ENCODE results near the gene AKAP8.
A peak's percentile ranks its signal among the peaks of the same experiment; 100 is the strongest.

Gene AKAP8

GRCh38 chr19:15379083-15379998 is at the start of gene AKAP8:
AKAP8 (minus strand) TSS chr19:15379787; CDS start chr19:15379731, 56 bp downstream.
- 0 out of 2 replicates have a peak, but pooled peaks have one; percentile 25 for TF ChIP-seq ELF4 (IDR thresholded peaks at IDR 0.05)
- no peak for TF ChIP-seq L3MBTL2 (conservative IDR thresholded peaks at IDR 0.05)
- no peak for TF ChIP-seq ZNF384 (IDR thresholded peaks at IDR 0.05)
- no peak for TF ChIP-seq CTBP1 (IDR thresholded peaks at IDR 0.05; ENCODE audit: borderline replicate concordance)
- no peak for TF ChIP-seq HDGF (IDR thresholded peaks at IDR 0.05; ENCODE audit: borderline replicate concordance)
- peak; percentile 99 for TF ChIP-seq PKNOX1 (IDR thresholded peaks at IDR 0.05)
- DNase-seq (ENCODE audit: extremely low spot score), result peak; percentile 99
- CTCF ChIA-PET, result interaction anchor here (0.7 to 1.2 kb wide), 3 partner anchors 127 to 202 kb away, joined by 3 to 4 read pairs (median 3); no protein-coding TSS in a partner anchor
- POLR2A ChIA-PET, result interaction anchor here (0.7 to 3.7 kb wide), 11 partner anchors 12 to 172 kb away, joined by 3 to 31 read pairs (median 3); partner anchors contain the start of genes AKAP8L and BRD4

GRCh38 chr19:15427991-15428471 is 48.4 kb upstream of the AKAP8 start:
- TF ChIP-seq NFRKB (IDR thresholded peaks at IDR 0.05), result no peak
- TF ChIP-seq CTBP1 (IDR thresholded peaks at IDR 0.05; ENCODE audit: borderline replicate concordance), result no peak
- TF ChIP-seq HDGF (IDR thresholded peaks at IDR 0.05; ENCODE audit: borderline replicate concordance), result no peak
- TF ChIP-seq FOXA1 (IDR thresholded peaks at IDR 0.05), result no peak
- TF ChIP-seq ZNF384 (IDR thresholded peaks at IDR 0.05), result no peak
- no peak for TF ChIP-seq SP1 (IDR thresholded peaks at IDR 0.05)
- TF ChIP-seq ELF4 (IDR thresholded peaks at IDR 0.05), result no peak
- TF ChIP-seq SUZ12 (IDR thresholded peaks at IDR 0.05), result no peak
- no peak for TF ChIP-seq ARNT (IDR thresholded peaks at IDR 0.05)
- no peak for TF ChIP-seq PKNOX1 (IDR thresholded peaks at IDR 0.05)
- no peak for TF ChIP-seq L3MBTL2 (conservative IDR thresholded peaks at IDR 0.05)
- DNase-seq (ENCODE audit: extremely low spot score), result no peak
- ChIA-PET POLR2A (interaction anchor here (6.7 kb wide), 1 partner anchor 9 kb away, joined by 54 read pairs; the partner anchor contains the start of gene AKAP8L), CTCF (no interaction called here)

- DNase-seq (ENCODE audit: extremely low spot score), result no peak
- ChIA-PET POLR2A (no interaction called here), CTCF (no interaction called here)
- TF ChIP-seq ZNF384 (IDR thresholded peaks at IDR 0.05), result no peak
- TF ChIP-seq BHLHE40 (IDR thresholded peaks at IDR 0.05; ENCODE audit: borderline replicate concordance), result no peak
- no peak for TF ChIP-seq ARNT (IDR thresholded peaks at IDR 0.05)
- TF ChIP-seq ELF4 (IDR thresholded peaks at IDR 0.05), result no peak
Measured at GRCh38 chr19:15427350-15427700, 47.7 kb upstream of the AKAP8 start.

- CTCF ChIA-PET, result no interaction called here
- POLR2A ChIA-PET, result no interaction called here
- DNase-seq (ENCODE audit: extremely low spot score), result no peak
- TF ChIP-seq ELF4 (IDR thresholded peaks at IDR 0.05) (no peak), FOXK2 (IDR thresholded peaks at IDR 0.05) (no peak), PKNOX1 (IDR thresholded peaks at IDR 0.05) (no peak), L3MBTL2 (conservative IDR thresholded peaks at IDR 0.05) (no peak), BHLHE40 (IDR thresholded peaks at IDR 0.05; ENCODE audit: borderline replicate concordance) (no peak), FOXM1 (IDR thresholded peaks at IDR 0.05; ENCODE audit: borderline replicate concordance) (no peak), NFRKB (IDR thresholded peaks at IDR 0.05) (no peak), TARDBP (IDR thresholded peaks at IDR 0.05) (no peak), FOXA1 (IDR thresholded peaks at IDR 0.05) (no peak), SUZ12 (IDR thresholded peaks at IDR 0.05) (no peak)
Measured at GRCh38 chr19:15426485-15427349, 47.1 kb upstream of the AKAP8 start.

- no peak for DNase-seq (ENCODE audit: extremely low spot score)
- ChIA-PET CTCF (no interaction called here), POLR2A (no interaction called here)
- TF ChIP-seq CTBP1 (IDR thresholded peaks at IDR 0.05; ENCODE audit: borderline replicate concordance), result no peak
- no peak for TF ChIP-seq LEF1 (IDR thresholded peaks at IDR 0.05; ENCODE audit: borderline replicate concordance)
- TF ChIP-seq L3MBTL2 (conservative IDR thresholded peaks at IDR 0.05), result no peak
- TF ChIP-seq ZNF384 (IDR thresholded peaks at IDR 0.05), result no peak
- no peak for TF ChIP-seq FOXM1 (IDR thresholded peaks at IDR 0.05; ENCODE audit: borderline replicate concordance)
- TF ChIP-seq NFRKB (IDR thresholded peaks at IDR 0.05), result no peak
Measured at GRCh38 chr19:15425321-15425950, 45.8 kb upstream of the AKAP8 start.

Measured in HEK293T (cell line).